CD4-positive, alpha-beta T cell (primary cell): ENCODE results near the gene PXT1. TPM values are rescaled to one million over a fixed set of nuclear protein-coding genes. Genes with fewer than 3 reads are reported as not detected.
A peak's percentile ranks its signal among the peaks of the same experiment; 100 is the strongest.

Experiments
- ATAC-seq: fragments of 200-7000 bp; cut with Tn5 transposase; one replicate; pipeline ENCODE4 v1.10.0; 2022; ENCODE audit warnings: mild to moderate bottlenecking; ENCODE audit not compliant: poor library complexity
- CTCF ChIA-PET: fragments of 350-600 bp; sonication (Branson Sonifier 250); formaldehyde crosslinking; loops from one replicate; lab custom pipeline; 2021; ENCODE audit warnings: antibody characterized with exemption, inconsistent platforms; lab: Charles Lee
- POLR2A ChIA-PET: fragments of 350-600 bp; sonication (Branson Sonifier 250); formaldehyde crosslinking; loops from one replicate; lab custom pipeline; 2021; ENCODE audit warnings: antibody characterized with exemption, inconsistent platforms; lab: Charles Lee
- DNase-seq, 14 experiments: peaks; one replicate each; pipeline ENCODE4 v3.0.0-alpha.2; 2013 to 2020; ENCODE audit warnings: mixed read lengths in 2 of 14
- H3K27ac ChIP-seq, 2 donors: one replicate each; pipeline versions ENCODE4 v1.5.1 to v1.7.0; 2013; ENCODE audit warnings: low read length in 2 of 2, low read depth in 1 of 2, mild to moderate bottlenecking in 1 of 2
- H3K27me3 ChIP-seq, 2 experiments: 1 replicate in 1 of 2; 2 replicates in 1 of 2; pipeline versions ENCODE4 v1.6.1 to v1.7.0; 2013; ENCODE audit warnings: low read length in 2 of 2, control low read depth in 1 of 2, mild to moderate bottlenecking in 1 of 2, moderate library complexity in 1 of 2; ENCODE audit not compliant: insufficient read depth in 2 of 2, control insufficient read depth in 1 of 2
- H3K36me3 ChIP-seq: one replicate; pipeline ENCODE4 v1.6.1; 2013; ENCODE audit warnings: low read length, control low read depth; ENCODE audit not compliant: insufficient read depth
- H3K4me1 ChIP-seq: one replicate; pipeline ENCODE4 v1.6.1; 2013; ENCODE audit warnings: low read length, control low read depth; ENCODE audit not compliant: insufficient read depth
- H3K4me3 ChIP-seq: one replicate; pipeline ENCODE4 v1.5.1; 2013; ENCODE audit warnings: mild to moderate bottlenecking, low read length, moderate library complexity
- H3K9me3 ChIP-seq, 2 experiments: 1 replicate in 1 of 2; 2 replicates in 1 of 2; pipeline versions ENCODE4 v1.6.1 to v1.7.0; 2013; ENCODE audit warnings: low read length in 2 of 2, mild to moderate bottlenecking in 2 of 2, control low read depth in 1 of 2, moderate library complexity in 1 of 2; ENCODE audit not compliant: control insufficient read depth in 1 of 2, insufficient read depth in 1 of 2
- H3K27ac Mint-ChIP-seq: one replicate; pipeline ENCODE4 v1.8.0; 2020; ENCODE audit warnings: mixed read lengths
- H3K27me3 Mint-ChIP-seq: one replicate; pipeline ENCODE4 v1.8.0; 2021; ENCODE audit warnings: mixed read lengths
- H3K36me3 Mint-ChIP-seq: one replicate; pipeline ENCODE4 v1.8.0; 2021; ENCODE audit warnings: low read depth, mixed read lengths
- H3K4me1 Mint-ChIP-seq: one replicate; pipeline ENCODE4 v1.8.0; 2021; ENCODE audit warnings: low read depth, mixed read lengths
- H3K4me3 Mint-ChIP-seq: one replicate; pipeline ENCODE4 v1.8.0; 2020; ENCODE audit warnings: mild to moderate bottlenecking, mixed read lengths
- H3K9me3 Mint-ChIP-seq: one replicate; pipeline ENCODE4 v1.8.0; 2020; ENCODE audit warnings: mixed read lengths
- intact Hi-C, 2 experiments: fragments of 100-400 bp; cut with DNase I in 1 of 2; cut with micrococcal nuclease in 1 of 2; formaldehyde crosslinking; loops; one replicate each; pipeline versions ENCODE4 v1.15.1 to v1.9.0; 2023 to 2025; cut with DNase I, micrococcal nuclease
- total RNA-seq, 174 experiments: library from RNA in 2 of 174; stranded (reverse) in 2 of 174; gene quantifications; one replicate each; pipeline ENCODE4 v1.2.3 and lab custom pipeline; 2021 to 2026
- TF ChIP-seq, protein P1 (sequence below): fragments of 200-600 bp; IDR thresholded peaks from one replicate; pipeline ENCODE4 v1.8.0; 2022; ENCODE audit warnings: antibody characterized with exemption, mild to moderate bottlenecking

PXT1 gene
- total RNA-seq, 2 experiments from 2014 or later, result 0.55 to 0.59 TPM

DNA sequence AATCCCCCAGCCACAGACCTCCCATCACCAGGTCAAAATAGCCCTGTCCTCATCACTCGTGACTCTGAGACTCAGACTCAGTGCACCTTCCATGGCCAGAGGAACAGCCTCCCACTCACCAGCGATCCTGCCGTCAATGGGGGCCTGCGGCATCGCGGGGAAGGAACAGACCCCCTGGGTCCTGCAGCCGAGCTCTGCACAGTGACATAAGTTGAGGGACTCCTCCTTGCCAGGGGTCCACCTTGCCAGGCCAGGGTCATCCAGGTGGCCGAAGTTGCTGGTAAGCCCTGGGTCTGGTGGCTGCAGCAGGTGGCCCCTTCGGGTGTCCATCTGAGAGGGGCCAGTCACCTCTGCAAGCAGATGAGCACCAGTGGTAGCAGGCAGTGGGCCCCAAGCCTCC is 71.4 kb downstream of the PXT1 start:
- POLR2A ChIA-PET, result no interaction called here

DNA sequence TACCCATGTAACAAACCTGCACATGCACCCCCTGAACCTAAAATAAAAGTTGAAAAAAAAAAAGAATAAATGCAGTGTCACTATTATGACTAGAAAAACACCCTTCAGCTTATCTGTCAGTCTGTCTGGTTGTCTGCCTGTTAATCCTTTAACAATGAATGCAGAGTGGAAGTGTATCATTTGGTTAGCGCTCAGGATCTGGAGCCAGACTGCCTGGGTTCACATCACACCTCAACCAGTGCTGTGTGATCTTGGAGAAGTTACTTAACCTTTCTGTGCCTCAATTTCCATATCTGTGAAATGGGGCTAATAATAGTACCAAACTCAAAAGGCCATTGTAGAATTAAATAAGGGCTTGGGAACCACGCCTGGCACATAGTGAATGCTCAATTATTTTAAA is 72.0 kb downstream of the PXT1 start:
- intact Hi-C loops, result no loop called here
- Mint-ChIP-seq H3K36me3 (no peaks in the 10 kb centered on the region), H3K4me3 (no peak overlapping the region), H3K4me1 (no peaks in the 10 kb centered on the region), H3K27me3 (no peaks in the 10 kb centered on the region), H3K9me3 (no peaks in the 10 kb centered on the region), H3K27ac (no peak overlapping the region)
- TF ChIP-seq, protein P1, sequence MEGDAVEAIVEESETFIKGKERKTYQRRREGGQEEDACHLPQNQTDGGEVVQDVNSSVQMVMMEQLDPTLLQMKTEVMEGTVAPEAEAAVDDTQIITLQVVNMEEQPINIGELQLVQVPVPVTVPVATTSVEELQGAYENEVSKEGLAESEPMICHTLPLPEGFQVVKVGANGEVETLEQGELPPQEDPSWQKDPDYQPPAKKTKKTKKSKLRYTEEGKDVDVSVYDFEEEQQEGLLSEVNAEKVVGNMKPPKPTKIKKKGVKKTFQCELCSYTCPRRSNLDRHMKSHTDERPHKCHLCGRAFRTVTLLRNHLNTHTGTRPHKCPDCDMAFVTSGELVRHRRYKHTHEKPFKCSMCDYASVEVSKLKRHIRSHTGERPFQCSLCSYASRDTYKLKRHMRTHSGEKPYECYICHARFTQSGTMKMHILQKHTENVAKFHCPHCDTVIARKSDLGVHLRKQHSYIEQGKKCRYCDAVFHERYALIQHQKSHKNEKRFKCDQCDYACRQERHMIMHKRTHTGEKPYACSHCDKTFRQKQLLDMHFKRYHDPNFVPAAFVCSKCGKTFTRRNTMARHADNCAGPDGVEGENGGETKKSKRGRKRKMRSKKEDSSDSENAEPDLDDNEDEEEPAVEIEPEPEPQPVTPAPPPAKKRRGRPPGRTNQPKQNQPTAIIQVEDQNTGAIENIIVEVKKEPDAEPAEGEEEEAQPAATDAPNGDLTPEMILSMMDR, result no peak
- ATAC-seq (no peak), DNase-seq (no peak)
- no peaks in the 10 kb centered on the region for H3K9me3 ChIP-seq
- CTCF ChIA-PET, result interaction anchor here (0.6 kb wide), 1 partner anchor 350 kb away, joined by 4 read pairs; no protein-coding TSS in a partner anchor
- H3K27me3 ChIP-seq, result no peaks in the 10 kb centered on the region
- H3K4me3 ChIP-seq, result no peak overlapping the region
- H3K4me1 ChIP-seq, result no peaks in the 10 kb centered on the region
- POLR2A ChIA-PET, result no interaction called here
- H3K27ac ChIP-seq, result no peak overlapping the region
- peaks cover 11% of the 10 kb centered on the region for H3K36me3 ChIP-seq

More for the DNA sequence above, 71.4 kb downstream of the PXT1 start:
- Mint-ChIP-seq H3K4me1 (no peaks in the 10 kb centered on the region), H3K27ac (no peak overlapping the region), H3K9me3 (no peaks in the 10 kb centered on the region), H3K36me3 (no peaks in the 10 kb centered on the region), H3K27me3 (no peaks in the 10 kb centered on the region), H3K4me3 (no peak overlapping the region)
- peaks cover 11% of the 10 kb centered on the region for H3K36me3 ChIP-seq
- no peak overlapping the region for H3K4me3 ChIP-seq
- TF ChIP-seq, protein P1, result no peak
- intact Hi-C loops, result no loop called here
- ATAC-seq (no peak), DNase-seq (no peak)
- no peak overlapping the region for H3K27ac ChIP-seq
- H3K9me3 ChIP-seq, result no peaks in the 10 kb centered on the region
- no peaks in the 10 kb centered on the region for H3K27me3 ChIP-seq
- CTCF ChIA-PET, result interaction anchor here (0.6 kb wide), 1 partner anchor 349 kb away, joined by 4 read pairs; no protein-coding TSS in a partner anchor
- no peaks in the 10 kb centered on the region for H3K4me1 ChIP-seq

DNA sequence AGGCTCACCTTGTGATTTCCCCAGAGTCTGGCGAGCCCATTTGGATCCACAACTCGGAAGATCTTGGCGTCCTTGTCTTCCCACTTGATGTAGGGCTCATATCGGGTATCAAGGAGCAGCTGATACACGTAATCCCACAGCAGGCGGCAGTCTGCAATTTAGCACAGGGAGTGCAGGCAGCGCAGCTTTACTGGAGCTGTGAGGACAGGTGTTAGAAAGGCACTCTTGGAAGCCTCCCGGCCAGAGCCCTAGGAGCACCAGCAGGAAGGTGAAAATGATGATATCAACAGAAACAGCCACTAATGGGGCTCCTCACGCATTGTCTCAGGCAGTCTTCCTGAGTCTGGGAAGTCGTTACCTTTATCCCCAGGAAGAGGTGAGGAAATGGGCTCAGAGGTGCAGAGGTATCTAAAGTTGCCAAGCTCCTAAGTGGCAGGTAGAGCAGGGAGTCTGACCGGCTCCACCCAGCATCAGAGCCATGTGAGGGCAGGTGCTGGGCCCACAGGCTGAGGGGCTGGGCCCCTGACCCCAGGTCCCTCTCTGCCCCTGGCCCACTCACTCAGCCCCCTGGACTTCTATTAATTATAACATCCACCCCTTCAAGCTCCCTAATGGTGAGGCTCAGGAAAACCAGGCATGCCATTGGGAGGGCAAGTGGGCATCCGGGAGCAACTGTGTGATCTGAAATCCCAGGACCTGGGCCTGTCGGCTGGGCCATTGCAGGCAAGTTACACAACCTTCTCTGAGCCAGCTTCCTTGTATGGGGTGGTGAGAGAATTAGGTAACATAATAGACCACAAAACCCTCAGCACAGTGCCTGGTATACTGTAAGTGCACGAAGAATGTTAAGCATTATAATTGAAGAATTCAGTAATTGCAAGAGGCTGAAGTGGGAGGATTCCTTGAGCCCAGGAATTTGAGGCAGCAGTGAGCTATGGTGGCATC is 73.5 kb downstream of the PXT1 start:
- CTCF ChIA-PET, result interaction anchor here (0.5 to 1.5 kb wide), 3 partner anchors 12 to 240 kb away, joined by 3 to 4 read pairs (median 3); no protein-coding TSS in a partner anchor
- no peak overlapping the region for H3K27ac ChIP-seq

More for the DNA sequence above, 73.5 kb downstream of the PXT1 start:
- no peak for ATAC-seq
- Histone ChIP-seq H3K4me3 (no peak overlapping the region), H3K4me1 (no peaks in the 10 kb centered on the region), H3K36me3 (peaks cover 11% of the 10 kb centered on the region), H3K27me3 (no peaks in the 10 kb centered on the region), H3K9me3 (no peaks in the 10 kb centered on the region)
- no peaks in the 10 kb centered on the region for H3K9me3 Mint-ChIP-seq
- no peak overlapping the region for H3K4me3 Mint-ChIP-seq
- TF ChIP-seq, protein P1, result no peak
- no peaks in the 10 kb centered on the region for H3K4me1 Mint-ChIP-seq
- peak in 1 of 14 experiments; percentile 22 for DNase-seq
- H3K36me3 Mint-ChIP-seq, result no peaks in the 10 kb centered on the region
- no peaks in the 10 kb centered on the region for H3K27me3 Mint-ChIP-seq
- H3K27ac Mint-ChIP-seq, result no peak overlapping the region
- POLR2A ChIA-PET, result interaction anchor here (0.6 kb wide), 1 partner anchor 604 kb away, joined by 3 read pairs; no protein-coding TSS in a partner anchor
- intact Hi-C loops, result no loop called here
